ENCODE data around the gene ZFYVE28.
"Not testable (repeated sequence)": the region's sequence is repeated elsewhere in the genome, so short reads cannot be mapped to it uniquely, and the experiment has no call there.

Gene ZFYVE28

GRCh38 chr4:2277956-2278355, 140.5 kb downstream of the ZFYVE28 start:
- Histone ChIP-seq H3K9me3 (ENCODE audit: control insufficient read depth, low read length) (no peaks in the 10 kb centered on the region), H3K4me3 (ENCODE audit: low read length) (no peak overlapping the region), H3K4me1 (ENCODE audit: control insufficient read depth, insufficient read depth, low read length) (no peaks in the 10 kb centered on the region), H3K36me3 (ENCODE audit: control insufficient read depth, insufficient read depth, low read length) (no peaks in the 10 kb centered on the region), H3K27me3 (ENCODE audit: control insufficient read depth, insufficient read depth, low read length) (no peaks in the 10 kb centered on the region), H3K9ac (ENCODE audit: low read length) (no peak overlapping the region)

- Histone ChIP-seq H3K36me3 (ENCODE audit: control insufficient read depth, insufficient read depth, low read length) (no peaks in the 10 kb centered on the region), H3K27me3 (ENCODE audit: control insufficient read depth, insufficient read depth, low read length) (no peaks in the 10 kb centered on the region), H3K9ac (ENCODE audit: low read length) (no peak overlapping the region), H3K4me1 (ENCODE audit: control insufficient read depth, insufficient read depth, low read length) (no peaks in the 10 kb centered on the region), H3K4me3 (ENCODE audit: low read length) (no peak overlapping the region), H3K9me3 (ENCODE audit: control insufficient read depth, low read length) (no peaks in the 10 kb centered on the region)
Observed at GRCh38 chr4:2276581-2277325, 141.7 kb downstream of the ZFYVE28 start.

GRCh38 chr4:2275546-2276251, 142.7 kb downstream of the ZFYVE28 start:
- H3K9me3 ChIP-seq (ENCODE audit: control insufficient read depth, low read length), result no peaks in the 10 kb centered on the region

GRCh38 chr4:2275044-2275397, 143.4 kb downstream of the ZFYVE28 start:
- not testable (repeated sequence) for H3K4me3 ChIP-seq (ENCODE audit: low read length); H3K36me3 ChIP-seq (ENCODE audit: control insufficient read depth, insufficient read depth, low read length); H3K4me1 ChIP-seq (ENCODE audit: control insufficient read depth, insufficient read depth, low read length); H3K9me3 ChIP-seq (ENCODE audit: control insufficient read depth, low read length); H3K27me3 ChIP-seq (ENCODE audit: control insufficient read depth, insufficient read depth, low read length); H3K9ac ChIP-seq (ENCODE audit: low read length)

More at GRCh38 chr4:2275546-2276251, 142.7 kb downstream of the ZFYVE28 start:
- Histone ChIP-seq H3K36me3 (ENCODE audit: control insufficient read depth, insufficient read depth, low read length) (no peaks in the 10 kb centered on the region), H3K4me3 (ENCODE audit: low read length) (no peak overlapping the region), H3K4me1 (ENCODE audit: control insufficient read depth, insufficient read depth, low read length) (no peaks in the 10 kb centered on the region), H3K9ac (ENCODE audit: low read length) (no peak overlapping the region), H3K27me3 (ENCODE audit: control insufficient read depth, insufficient read depth, low read length) (no peaks in the 10 kb centered on the region)

GRCh38 chr4:2274320-2275043, 144.0 kb downstream of the ZFYVE28 start:
- no peaks in the 10 kb centered on the region for H3K36me3 ChIP-seq (ENCODE audit: control insufficient read depth, insufficient read depth, low read length)
- H3K9ac ChIP-seq (ENCODE audit: low read length), result no peak overlapping the region
- no peak overlapping the region for H3K4me3 ChIP-seq (ENCODE audit: low read length)
- H3K27me3 ChIP-seq (ENCODE audit: control insufficient read depth, insufficient read depth, low read length), result no peaks in the 10 kb centered on the region
- no peaks in the 10 kb centered on the region for H3K4me1 ChIP-seq (ENCODE audit: control insufficient read depth, insufficient read depth, low read length)
- H3K9me3 ChIP-seq (ENCODE audit: control insufficient read depth, low read length), result no peaks in the 10 kb centered on the region

GRCh38 chr4:2273657-2274319, 144.7 kb downstream of the ZFYVE28 start:
- Histone ChIP-seq H3K36me3 (ENCODE audit: control insufficient read depth, insufficient read depth, low read length) (no peaks in the 10 kb centered on the region), H3K4me3 (ENCODE audit: low read length) (no peak overlapping the region), H3K9me3 (ENCODE audit: control insufficient read depth, low read length) (no peaks in the 10 kb centered on the region), H3K9ac (ENCODE audit: low read length) (no peak overlapping the region), H3K27me3 (ENCODE audit: control insufficient read depth, insufficient read depth, low read length) (no peaks in the 10 kb centered on the region), H3K4me1 (ENCODE audit: control insufficient read depth, insufficient read depth, low read length) (no peaks in the 10 kb centered on the region)

GRCh38 chr4:2273221-2273620, 145.2 kb downstream of the ZFYVE28 start:
- H3K9ac ChIP-seq (ENCODE audit: low read length), result no peak overlapping the region
- H3K36me3 ChIP-seq (ENCODE audit: control insufficient read depth, insufficient read depth, low read length), result no peaks in the 10 kb centered on the region
- H3K4me3 ChIP-seq (ENCODE audit: low read length), result no peak overlapping the region
- H3K27me3 ChIP-seq (ENCODE audit: control insufficient read depth, insufficient read depth, low read length), result no peaks in the 10 kb centered on the region
- no peaks in the 10 kb centered on the region for H3K9me3 ChIP-seq (ENCODE audit: control insufficient read depth, low read length)
- no peaks in the 10 kb centered on the region for H3K4me1 ChIP-seq (ENCODE audit: control insufficient read depth, insufficient read depth, low read length)

GRCh38 chr4:2272828-2273120, 145.7 kb downstream of the ZFYVE28 start:
- no peak overlapping the region for H3K4me3 ChIP-seq (ENCODE audit: low read length)
- no peaks in the 10 kb centered on the region for H3K9me3 ChIP-seq (ENCODE audit: control insufficient read depth, low read length)
- H3K27me3 ChIP-seq (ENCODE audit: control insufficient read depth, insufficient read depth, low read length), result no peaks in the 10 kb centered on the region
- H3K36me3 ChIP-seq (ENCODE audit: control insufficient read depth, insufficient read depth, low read length), result no peaks in the 10 kb centered on the region
- H3K4me1 ChIP-seq (ENCODE audit: control insufficient read depth, insufficient read depth, low read length), result no peaks in the 10 kb centered on the region
- no peak overlapping the region for H3K9ac ChIP-seq (ENCODE audit: low read length)

GRCh38 chr4:2272026-2272827, 146.2 kb downstream of the ZFYVE28 start:
- H3K4me1 ChIP-seq (ENCODE audit: control insufficient read depth, insufficient read depth, low read length), result no peaks in the 10 kb centered on the region

GRCh38 chr4:2271279-2272025, 147.0 kb downstream of the ZFYVE28 start:
- no peaks in the 10 kb centered on the region for H3K27me3 ChIP-seq (ENCODE audit: control insufficient read depth, insufficient read depth, low read length)
- no peaks in the 10 kb centered on the region for H3K9me3 ChIP-seq (ENCODE audit: control insufficient read depth, low read length)
- no peaks in the 10 kb centered on the region for H3K36me3 ChIP-seq (ENCODE audit: control insufficient read depth, insufficient read depth, low read length)
- no peak overlapping the region for H3K4me3 ChIP-seq (ENCODE audit: low read length)
- no peak overlapping the region for H3K9ac ChIP-seq (ENCODE audit: low read length)
- no peaks in the 10 kb centered on the region for H3K4me1 ChIP-seq (ENCODE audit: control insufficient read depth, insufficient read depth, low read length)

More at GRCh38 chr4:2272026-2272827, 146.2 kb downstream of the ZFYVE28 start:
- no peaks in the 10 kb centered on the region for H3K27me3 ChIP-seq (ENCODE audit: control insufficient read depth, insufficient read depth, low read length)
- no peaks in the 10 kb centered on the region for H3K9me3 ChIP-seq (ENCODE audit: control insufficient read depth, low read length)
- H3K9ac ChIP-seq (ENCODE audit: low read length), result no peak overlapping the region
- H3K36me3 ChIP-seq (ENCODE audit: control insufficient read depth, insufficient read depth, low read length), result no peaks in the 10 kb centered on the region
- no peak overlapping the region for H3K4me3 ChIP-seq (ENCODE audit: low read length)

Data from mucosa of stomach (tissue), 1 donor.